H1 (cell line): ENCODE measurements around the gene NTN5. TPM values are rescaled to one million over a fixed set of nuclear protein-coding genes. Genes with fewer than 3 reads are reported as not detected.

Experiments used
- ASH2L ChIP-seq: fragments of 200-600, 300-600 bp; sonication (generic); IDR thresholded peaks from one replicate; pipeline ENCODE4 v1.7.1; 2017; ENCODE audit warnings: low read length
- ATF2 ChIP-seq: IDR thresholded peaks from 2 replicates; pipeline ENCODE4 v1.6.1; 2012; ENCODE audit warnings: low read length, inconsistent platforms
- BRCA1 ChIP-seq: IDR thresholded peaks from 2 replicates; pipeline ENCODE4 v1.6.1; 2012; ENCODE audit warnings: low read depth, low read length, improper control_type of control experiment
- CEBPB ChIP-seq: IDR thresholded peaks from 2 replicates; pipeline ENCODE4 v1.6.1; 2012; ENCODE audit warnings: low read depth, low read length
- CHD2 ChIP-seq: IDR thresholded peaks from 2 replicates; pipeline ENCODE4 v1.6.1; 2012; ENCODE audit warnings: low read length, improper control_type of control experiment
- CREB1 ChIP-seq: IDR thresholded peaks from 2 replicates; pipeline ENCODE4 v1.6.1; 2012; ENCODE audit warnings: inconsistent platforms
- CTBP2 ChIP-seq: IDR thresholded peaks from 2 replicates; pipeline ENCODE4 v1.7.0; 2011; ENCODE audit warnings: borderline replicate concordance, mild to moderate bottlenecking, moderate library complexity, mixed read lengths, low read length; ENCODE audit not compliant: insufficient read depth, insufficient read length
- EGR1 ChIP-seq: IDR thresholded peaks from 2 replicates; pipeline ENCODE4 v1.6.1; 2011; ENCODE audit warnings: low read depth, low read length, borderline replicate concordance
- GABPA ChIP-seq: IDR thresholded peaks from 2 replicates; pipeline ENCODE4 v1.6.1; 2011; ENCODE audit warnings: mild to moderate bottlenecking, low read length, moderate library complexity, borderline replicate concordance; ENCODE audit not compliant: insufficient read depth
- GTF2F1 ChIP-seq: IDR thresholded peaks from 2 replicates; pipeline ENCODE4 v1.6.1; 2012; ENCODE audit warnings: low read depth, low read length, improper control_type of control experiment, borderline replicate concordance
- HDAC2 ChIP-seq, 2 experiments: fragments of 300-600 bp in 1 of 2; sonication (generic) in 1 of 2; IDR thresholded peaks; 2 replicates each; pipeline ENCODE4 v1.6.1; 2011 to 2012; ENCODE audit warnings: low read depth in 2 of 2, low read length in 2 of 2, mild to moderate bottlenecking in 2 of 2, moderate library complexity in 2 of 2, borderline replicate concordance in 1 of 2, inconsistent platforms in 1 of 2
- JUN ChIP-seq: IDR thresholded peaks from 2 replicates; pipeline ENCODE4 v1.6.1; 2011; ENCODE audit warnings: low read depth, mild to moderate bottlenecking, improper control_type of control experiment, low read length
- KDM1A ChIP-seq: fragments of 200-600, 300-600 bp; sonication (generic); IDR thresholded peaks from 2 replicates; pipeline ENCODE4 v1.7.1; 2016; ENCODE audit warnings: mild to moderate bottlenecking, low read length, borderline replicate concordance
- KDM4A ChIP-seq: IDR thresholded peaks from one replicate; pipeline ENCODE4 v1.7.1; 2012; ENCODE audit warnings: low read depth, mild to moderate bottlenecking, moderate library complexity, low read length, inconsistent platforms; ENCODE audit not compliant: severe bottlenecking
- KDM5A ChIP-seq: fragments of 200-600 bp; IDR thresholded peaks from 2 replicates; pipeline ENCODE4 v1.7.1; 2012; ENCODE audit warnings: mild to moderate bottlenecking, low read length, inconsistent platforms, mixed read lengths
- POLR2A ChIP-seq, 2 experiments: IDR thresholded peaks; 1 replicate in 1 of 2; 2 replicates in 1 of 2; pipeline ENCODE4 v1.6.1; 2011; ENCODE audit warnings: low read depth in 2 of 2, low read length in 2 of 2, mild to moderate bottlenecking in 2 of 2; ENCODE audit errors: control extremely low read depth in 1 of 2
- POU5F1 ChIP-seq: IDR thresholded peaks from 2 replicates; pipeline ENCODE4 v1.6.1; 2011; ENCODE audit warnings: low read depth, mild to moderate bottlenecking, low read length, moderate library complexity
- RNF2 ChIP-seq: fragments of 200-900, 300-1000 bp; sonication (generic); IDR thresholded peaks from 2 replicates; pipeline ENCODE4 v1.7.1; 2016; ENCODE audit warnings: borderline replicate concordance, low read depth, mild to moderate bottlenecking, antibody characterized with exemption, low read length; ENCODE audit not compliant: poor library complexity, severe bottlenecking; ENCODE audit errors: missing control alignments
- RXRA ChIP-seq: IDR thresholded peaks from 2 replicates; pipeline ENCODE4 v1.6.1; 2011; ENCODE audit warnings: low read depth, mild to moderate bottlenecking, low read length, moderate library complexity; ENCODE audit not compliant: insufficient read depth
- SIN3A ChIP-seq, 2 experiments: IDR thresholded peaks in 1 of 2; conservative IDR thresholded peaks in 1 of 2; 2 replicates each; pipeline ENCODE4 v1.6.1; 2011 to 2012; ENCODE audit warnings: low read length in 2 of 2, improper control_type of control experiment in 1 of 2, low read depth in 1 of 2, mild to moderate bottlenecking in 1 of 2
- SIRT6 ChIP-seq: IDR thresholded peaks from one replicate; pipeline ENCODE4 v1.7.1; 2012; ENCODE audit warnings: low read length, inconsistent platforms
- SIX5 ChIP-seq: IDR thresholded peaks from 2 replicates; pipeline ENCODE4 v1.6.1; 2011; ENCODE audit warnings: mild to moderate bottlenecking, low read depth, low read length
- SP1 ChIP-seq: IDR thresholded peaks from 2 replicates; pipeline ENCODE4 v1.6.1; 2011; ENCODE audit warnings: low read depth, low read length
- SRF ChIP-seq: IDR thresholded peaks from 2 replicates; pipeline ENCODE4 v1.6.1; 2011; ENCODE audit warnings: mild to moderate bottlenecking, low read depth, low read length, moderate library complexity
- TCF12 ChIP-seq: IDR thresholded peaks from 2 replicates; pipeline ENCODE4 v1.6.1; 2011; ENCODE audit warnings: low read depth, mild to moderate bottlenecking, low read length
- polyA plus RNA-seq, 7 experiments: library from polyadenylated mRNA; depleted of rRNA in 3 of 7; stranded (reverse) in 5 of 7; unstranded in 2 of 7; fragments of >200 nt in 5 of 7; fragments of 200-250 nt in 2 of 7; gene quantifications; 1 replicate in 5 of 7; 2 replicates in 1 of 7; 4 replicates in 1 of 7; pipeline versions ENCODE4 v1.2.1 to v1.2.3, GENCODE V29; 2011 to 2013; ENCODE audit warnings: missing spikeins in 2 of 7, mixed read lengths in 2 of 7
- total RNA-seq: library from RNA; stranded (reverse); fragmentation: NEBNext Ultra II Directional; extraction: Animal tissue kit (Norgen Biotek cat#: 25700); gene quantifications from 2 replicates; pipeline ENCODE4 v1.2.1, GENCODE V29; 2021

The NTN5 gene
- total and polyA plus RNA-seq, 2 of the 8 experiments (the other 6 are each of a cell fraction or from before 2014, with no cell fraction given), result 0.47 to 0.85 TPM

GRCh38 chr19:48624067-48624594 is 48.7 kb downstream of the NTN5 start (continued):
- TF ChIP-seq SP1, result peak; percentile 40; the same call in 1 of the 2 replicates
- no peak for TF ChIP-seq HDAC2 (IDR thresholded peaks at IDR 0.05; ENCODE audit: borderline replicate concordance in 1 of 2, low read depth in 2 of 2, low read length in 2 of 2)
- TF ChIP-seq CREB1, result peak; percentile 95
- TF ChIP-seq ASH2L, result peak; percentile 37
- peak; percentile 37; the same call in 1 of the 2 replicates for TF ChIP-seq KDM5A
- no peak for TF ChIP-seq KDM1A
- peak; percentile 46 for TF ChIP-seq SIX5
- TF ChIP-seq EGR1, result no peak
- no peak for TF ChIP-seq CTBP2
- TF ChIP-seq CEBPB, result no peak
- peak in 1 of 2 experiments; percentile 16; a peak in 1 of 4 replicates for TF ChIP-seq SIN3A (conservative IDR thresholded peaks at IDR 0.05 in 1 of 2, IDR thresholded peaks at IDR 0.05 in 1 of 2; ENCODE audit: low read depth in 1 of 2, low read length in 2 of 2)
- peak; percentile 32 for TF ChIP-seq KDM4A
- peak; percentile 44; the same call in 1 of the 2 replicates for TF ChIP-seq BRCA1
- TF ChIP-seq TCF12, result no peak
- TF ChIP-seq GTF2F1, result no peak
- TF ChIP-seq SIRT6, result no peak
- no peak for TF ChIP-seq ATF2
- peak; percentile 74 for TF ChIP-seq CHD2
- TF ChIP-seq POLR2A (IDR thresholded peaks at IDR 0.05; ENCODE audit: control extremely low read depth in 1 of 2, low read depth in 2 of 2, low read length in 2 of 2), result no peak; a peak in 1 of 3 replicates
- no peak for TF ChIP-seq SRF
- TF ChIP-seq GABPA, result no peak
- TF ChIP-seq JUN, result no peak
- TF ChIP-seq RXRA, result no peak
- no peak for TF ChIP-seq POU5F1
- TF ChIP-seq RNF2, result no peak
